H1 (cell line): ENCODE results near the gene INF2. TPM values are rescaled to one million over a fixed set of nuclear protein-coding genes. Genes with fewer than 3 reads are reported as not detected.

Experiments used
- CTCF ChIA-PET: fragments of 300-600 bp; sonication (Branson Sonifier 250); formaldehyde crosslinking; loops from one replicate; lab custom pipeline; 2021; ENCODE audit not compliant: partially characterized antibody; lab: Charles Lee
- POLR2A ChIA-PET: fragments of 300-600 bp; sonication (Branson Sonifier 250); formaldehyde crosslinking; loops from one replicate; lab custom pipeline; 2021; ENCODE audit warnings: inconsistent platforms; ENCODE audit not compliant: partially characterized antibody; lab: Charles Lee
- DNase-seq, 2 experiments: peaks; one replicate each; pipeline versions ENCODE4 v3.0.0 to v3.0.0-alpha.2; 2010 to 2022; ENCODE audit warnings: low spot score in 2 of 2, low read depth in 1 of 2, mixed read lengths in 1 of 2
- FAIRE-seq: peaks from 2 replicates; lab custom pipeline; 2011; peaks lifted over from hg19 to GRCh38; lab: Jason Lieb, UNC
- H2AFZ ChIP-seq: 2 replicates; pipeline ENCODE4 v1.8.1; 2012; ENCODE audit warnings: low read length, inconsistent platforms
- H2AK5ac ChIP-seq: 2 replicates; pipeline ENCODE4 v1.6.1; 2013; ENCODE audit warnings: low read depth, low read length
- H2BK120ac ChIP-seq: replicated peaks from 2 replicates; pipeline ENCODE3; 2013; ENCODE audit warnings: low read depth, low read length, inconsistent platforms
- H2BK12ac ChIP-seq: 2 replicates; pipeline ENCODE4 v1.6.1; 2013; ENCODE audit warnings: low read depth, low read length
- H2BK15ac ChIP-seq: 2 replicates; pipeline ENCODE4 v1.6.1; 2013; ENCODE audit warnings: low read length
- H2BK20ac ChIP-seq: 2 replicates; pipeline ENCODE4 v1.6.1; 2013; ENCODE audit warnings: low read length
- H2BK5ac ChIP-seq: 2 replicates; pipeline ENCODE4 v1.6.1; 2013; ENCODE audit warnings: low read depth, low read length
- H3K14ac ChIP-seq: 2 replicates; pipeline ENCODE4 v1.6.1; 2013; ENCODE audit warnings: inconsistent platforms; ENCODE audit not compliant: insufficient read length
- H3K18ac ChIP-seq: 2 replicates; pipeline ENCODE4 v1.6.1; 2013; ENCODE audit warnings: low read length; ENCODE audit errors: extremely low read depth
- H3K23ac ChIP-seq: 2 replicates; pipeline ENCODE4 v1.6.1; 2013; ENCODE audit warnings: inconsistent platforms; ENCODE audit not compliant: insufficient read length
- H3K23me2 ChIP-seq: 2 replicates; pipeline ENCODE4 v1.6.1; 2013; ENCODE audit warnings: low read depth, low read length
- H3K27ac ChIP-seq: 2 replicates; pipeline ENCODE4 v1.6.1; 2011; ENCODE audit warnings: low read depth, low read length, inconsistent platforms
- H3K27me3 ChIP-seq, 4 experiments: replicated peaks in 1 of 4; 1 replicate in 1 of 4; 2 replicates in 3 of 4; pipeline versions ENCODE4 v1.6.1 to v1.8.1; 2011 to 2013; ENCODE audit warnings: low read length in 3 of 4, mild to moderate bottlenecking in 3 of 4, inconsistent platforms in 2 of 4, mixed read lengths in 2 of 4, moderate library complexity in 1 of 4; ENCODE audit not compliant: control insufficient read depth in 3 of 4, insufficient read depth in 3 of 4; ENCODE audit errors: extremely low read depth in 1 of 4
- H3K36me3 ChIP-seq, 4 experiments: 2 replicates each; pipeline versions ENCODE4 v1.6.1 to v1.8.1; 2011 to 2013; ENCODE audit warnings: mild to moderate bottlenecking in 4 of 4, low read length in 3 of 4, moderate library complexity in 2 of 4, control low read depth in 1 of 4, inconsistent platforms in 1 of 4; ENCODE audit not compliant: insufficient read depth in 4 of 4, control insufficient read depth in 2 of 4
- H3K4ac ChIP-seq: replicated peaks from 2 replicates; pipeline ENCODE3; 2013; ENCODE audit warnings: low read length, low read depth, mixed read lengths, inconsistent platforms; ENCODE audit not compliant: insufficient read length
- H3K4me1 ChIP-seq, 4 experiments: replicated peaks in 1 of 4; 1 replicate in 1 of 4; 2 replicates in 3 of 4; pipeline versions ENCODE4 v1.6.1 to v1.8.1; 2011 to 2013; ENCODE audit warnings: low read length in 3 of 4, inconsistent platforms in 2 of 4, mixed read lengths in 1 of 4; ENCODE audit not compliant: insufficient read depth in 4 of 4, control insufficient read depth in 3 of 4
- H3K4me2 ChIP-seq, 2 experiments: 2 replicates each; pipeline versions ENCODE4 v1.6.1 to v1.8.1; 2011 to 2013; ENCODE audit warnings: low read depth in 2 of 2, low read length in 2 of 2, control low read depth in 1 of 2, inconsistent platforms in 1 of 2, mild to moderate bottlenecking in 1 of 2; ENCODE audit not compliant: insufficient read depth in 1 of 2
- H3K4me3 ChIP-seq, 4 experiments: fragments of 200-600, 300-600 bp in 1 of 4; sonication (generic), shearing (Covaris generic), sonication (Bioruptor Twin) in 1 of 4; 2 replicates each; pipeline versions ENCODE4 v1.5.1 to v1.8.1; 2011 to 2016; ENCODE audit warnings: low read length in 4 of 4, low read depth in 3 of 4, control low read depth in 2 of 4, inconsistent platforms in 2 of 4, mild to moderate bottlenecking in 2 of 4, mixed read lengths in 1 of 4, moderate library complexity in 1 of 4; ENCODE audit not compliant: insufficient read depth in 2 of 4; ENCODE audit errors: extremely low read depth in 1 of 4
- H3K56ac ChIP-seq: replicated peaks from 2 replicates; pipeline ENCODE3; 2013; ENCODE audit warnings: low read depth, mild to moderate bottlenecking, mixed read lengths, low read length, inconsistent platforms; ENCODE audit not compliant: insufficient read length
- H3K79me1 ChIP-seq: 2 replicates; pipeline ENCODE4 v1.6.1; 2013; ENCODE audit warnings: low read depth, low read length, control low read depth
- H3K79me2 ChIP-seq, 2 experiments: 2 replicates each; pipeline versions ENCODE4 v1.6.1 to v1.8.1; 2012 to 2013; ENCODE audit warnings: low read length in 2 of 2, mild to moderate bottlenecking in 2 of 2, inconsistent platforms in 1 of 2; ENCODE audit not compliant: insufficient read depth in 2 of 2, control insufficient read depth in 1 of 2
- H3K9ac ChIP-seq, 4 experiments: replicated peaks in 1 of 4; 1 replicate in 1 of 4; 2 replicates in 3 of 4; pipeline versions ENCODE4 v1.6.1 to v1.8.1; 2011 to 2013; ENCODE audit warnings: low read depth in 3 of 4, low read length in 3 of 4, control low read depth in 2 of 4, mild to moderate bottlenecking in 2 of 4, moderate library complexity in 2 of 4, inconsistent platforms in 1 of 4; ENCODE audit errors: extremely low read depth in 1 of 4
- H3K9me3 ChIP-seq, 2 experiments: 2 replicates each; pipeline versions ENCODE4 v1.6.1 to v1.8.1; 2012 to 2013; ENCODE audit warnings: mild to moderate bottlenecking in 2 of 2, moderate library complexity in 2 of 2, control low read depth in 1 of 2, inconsistent platforms in 1 of 2, low read depth in 1 of 2, low read length in 1 of 2, mixed read lengths in 1 of 2; ENCODE audit not compliant: insufficient read depth in 2 of 2
- H4K20me1 ChIP-seq, 2 experiments: replicated peaks in 1 of 2; 2 replicates each; pipeline versions ENCODE3 to v1.8.1; 2011 to 2013; ENCODE audit warnings: inconsistent platforms in 2 of 2, low read length in 2 of 2, mild to moderate bottlenecking in 1 of 2; ENCODE audit not compliant: insufficient read depth in 2 of 2, control insufficient read depth in 1 of 2
- H4K5ac ChIP-seq: 2 replicates; pipeline ENCODE4 v1.6.1; 2013; ENCODE audit warnings: low read length, low read depth, mixed read lengths, inconsistent platforms; ENCODE audit not compliant: insufficient read length
- H4K8ac ChIP-seq: 2 replicates; pipeline ENCODE4 v1.8.0; 2013; ENCODE audit warnings: mild to moderate bottlenecking, moderate library complexity, low read length, inconsistent platforms; ENCODE audit not compliant: insufficient read depth; ENCODE audit errors: extremely low read depth
- H4K91ac ChIP-seq: replicated peaks from 2 replicates; pipeline ENCODE3; 2013; ENCODE audit warnings: low read length, mixed read lengths, inconsistent platforms; ENCODE audit not compliant: insufficient read length
- HDAC2 ChIP-seq, 2 experiments: fragments of 300-600 bp in 1 of 2; sonication (generic) in 1 of 2; IDR thresholded peaks; 2 replicates each; pipeline ENCODE4 v1.6.1; 2011 to 2012; ENCODE audit warnings: low read depth in 2 of 2, low read length in 2 of 2, mild to moderate bottlenecking in 2 of 2, moderate library complexity in 2 of 2, borderline replicate concordance in 1 of 2, inconsistent platforms in 1 of 2
- WGBS, 2 experiments: shearing (Covaris generic) in 1 of 2; methylation state at CpG; one replicate each; pipeline versions ENCODE4 v1.1.6 to v1.1.7; 2013 to 2015; ENCODE audit warnings: low lambda C conversion rate in 2 of 2, mixed read lengths in 2 of 2, inconsistent platforms in 1 of 2, low coverage in 1 of 2, missing lambda C conversion rate in 1 of 2; ENCODE audit not compliant: insufficient replicate concordance in 2 of 2, insufficient coverage in 1 of 2, insufficient read length in 1 of 2; ENCODE audit errors: extremely low coverage in 1 of 2, missing lambda C conversion rate in 1 of 2; 5-methylcytosine and 5-hydroxymethylcytosine counted together
- polyA plus RNA-seq, 7 experiments: library from polyadenylated mRNA; depleted of rRNA in 3 of 7; stranded (reverse) in 5 of 7; unstranded in 2 of 7; fragments of >200 nt in 5 of 7; fragments of 200-250 nt in 2 of 7; gene quantifications; 1 replicate in 5 of 7; 2 replicates in 1 of 7; 4 replicates in 1 of 7; pipeline versions ENCODE4 v1.2.1 to v1.2.3, GENCODE V29; 2011 to 2013; ENCODE audit warnings: missing spikeins in 2 of 7, mixed read lengths in 2 of 7
- total RNA-seq: library from RNA; stranded (reverse); fragmentation: NEBNext Ultra II Directional; extraction: Animal tissue kit (Norgen Biotek cat#: 25700); gene quantifications from 2 replicates; pipeline ENCODE4 v1.2.1, GENCODE V29; 2021
- TF ChIP-seq, protein P1 (sequence below): IDR thresholded peaks from 2 replicates; pipeline ENCODE4 v1.6.1; 2012; ENCODE audit warnings: inconsistent platforms

The INF2 gene
- total and polyA plus RNA-seq, 2 of the 8 experiments (the other 6 are each of a cell fraction or from before 2014, with no cell fraction given) = 29.1 to 59.5 TPM

DNA sequence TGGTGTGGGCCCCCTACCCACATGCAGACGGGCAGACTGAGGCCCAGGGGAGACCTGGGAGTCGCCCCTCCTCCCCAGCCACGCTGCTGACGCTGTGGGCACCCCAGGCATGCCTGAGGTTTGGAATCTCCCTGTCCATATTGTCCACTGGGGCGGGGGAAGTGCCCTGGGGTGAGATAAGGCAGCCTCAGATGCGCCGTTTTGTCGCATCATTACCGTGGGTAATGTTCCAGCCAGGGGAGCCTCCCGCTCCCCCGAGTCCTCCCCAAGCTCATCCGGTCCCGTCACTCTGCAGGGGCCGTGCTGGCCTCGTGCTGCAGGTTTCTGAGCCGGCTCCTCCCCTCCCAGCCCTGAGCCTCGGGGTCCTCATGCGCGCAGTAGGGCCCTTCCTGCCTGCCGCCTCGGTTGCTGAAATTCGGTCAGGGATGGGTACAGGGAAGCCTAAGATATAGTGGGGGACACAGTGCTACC lies 11.4 kb downstream of the INF2 start:
- no peak overlapping the region for H2BK15ac ChIP-seq
- H4K8ac ChIP-seq = peak overlapping the region; percentile 71; the same call in 1 of the 2 replicates
- no peak overlapping the region for H3K9ac ChIP-seq
- ChIA-PET CTCF (interaction anchor here (0.8 to 9.1 kb wide), 9 partner anchors 8 to 55 kb away, joined by 3 to 70 read pairs (median 3); no protein-coding TSS in a partner anchor), POLR2A (interaction anchor here (1.7 to 1.9 kb wide), 3 partner anchors 18 to 68 kb away, joined by 4 to 7 read pairs (median 6); no protein-coding TSS in a partner anchor)
- H3K4me1 ChIP-seq = peaks cover 0 to 16% (median 11%) of the 10 kb centered on the region in 4 experiments; a peak in 5 of 7 replicates
- H2BK120ac ChIP-seq = no peak overlapping the region
- H3K79me1 ChIP-seq = 0 out of 2 replicates have a peak, but pooled peaks cover 5% of the 10 kb centered on the region
- H3K27me3 ChIP-seq = no peaks in the 10 kb centered on the region; a peak in 1 of 7 replicates
- peaks cover 1 to 35% of the 10 kb centered on the region in 2 experiments for H4K20me1 ChIP-seq
- no peak overlapping the region for H3K56ac ChIP-seq
- H3K4me3 ChIP-seq = no peak overlapping the region
- H3K4ac ChIP-seq = no peak overlapping the region
- H3K14ac ChIP-seq = no peak overlapping the region
- no peak for FAIRE-seq
- H2BK20ac ChIP-seq = no peak overlapping the region
- peak overlapping the region in 1 of 2 experiments; percentile 7; a peak in 2 of 4 replicates for H3K4me2 ChIP-seq
- no peaks in the 10 kb centered on the region for H3K79me2 ChIP-seq
- DNase-seq = no peak
- H2BK12ac ChIP-seq = 0 out of 2 replicates have a peak overlapping the region, but pooled peaks have one; percentile 50
- peaks cover 0 to 29% (median 12%) of the 10 kb centered on the region in 4 experiments; a peak in 6 of 8 replicates for H3K36me3 ChIP-seq
- peak overlapping the region; percentile 66 for H2BK5ac ChIP-seq
- no peak overlapping the region for H4K5ac ChIP-seq
- no peak for TF ChIP-seq HDAC2 (IDR thresholded peaks at IDR 0.05; ENCODE audit: borderline replicate concordance in 1 of 2, low read depth in 2 of 2, low read length in 2 of 2)
- TF ChIP-seq, protein P1, sequence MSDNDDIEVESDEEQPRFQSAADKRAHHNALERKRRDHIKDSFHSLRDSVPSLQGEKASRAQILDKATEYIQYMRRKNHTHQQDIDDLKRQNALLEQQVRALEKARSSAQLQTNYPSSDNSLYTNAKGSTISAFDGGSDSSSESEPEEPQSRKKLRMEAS = peak; percentile 36; the same call in 1 of the 2 replicates
- peaks cover 6 to 17% of the 10 kb centered on the region in 2 experiments for H3K9me3 ChIP-seq
- H3K23me2 ChIP-seq = no peaks in the 10 kb centered on the region; the same call in 1 of the 2 replicates
- no peak overlapping the region for H2AFZ ChIP-seq
- H3K27ac ChIP-seq = no peak overlapping the region
- H3K23ac ChIP-seq = no peak overlapping the region
- WGBS, 2 experiments = 63% methylated on average over 22 of the region's 22 CpGs; no CpG with 5 or more reads in 1 of the 2 experiments
- no peak overlapping the region for H3K18ac ChIP-seq
- H4K91ac ChIP-seq = no peak overlapping the region
- H2AK5ac ChIP-seq = peak overlapping the region; percentile 39; the same call in 1 of the 2 replicates
